ENCODE results near the gene HSPBAP1.

DNA sequence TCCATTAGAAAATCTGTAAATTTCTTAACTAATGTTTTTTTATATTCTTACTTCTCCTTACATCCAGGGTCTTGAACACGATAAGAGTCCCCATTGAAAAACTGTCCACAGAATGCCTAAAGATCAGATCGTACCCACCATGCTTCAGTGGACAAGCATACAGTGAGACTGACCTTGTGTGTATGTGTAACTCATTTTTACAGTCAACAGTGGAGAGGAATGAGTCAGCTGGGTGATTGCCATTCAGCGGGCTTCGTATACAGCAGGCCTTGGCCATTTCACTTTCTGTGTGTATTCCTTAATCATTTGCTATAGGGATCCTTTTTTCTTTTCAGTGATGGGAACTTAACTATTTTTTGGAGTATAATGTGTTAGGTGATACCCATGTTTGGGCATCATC lies 102.4 kb downstream of the HSPBAP1 start:
- TF ChIP-seq POLR2A (IDR thresholded peaks at IDR 0.05; ENCODE audit: extremely low read depth, insufficient read length) = no peak
- TF ChIP-seq, protein P1, sequence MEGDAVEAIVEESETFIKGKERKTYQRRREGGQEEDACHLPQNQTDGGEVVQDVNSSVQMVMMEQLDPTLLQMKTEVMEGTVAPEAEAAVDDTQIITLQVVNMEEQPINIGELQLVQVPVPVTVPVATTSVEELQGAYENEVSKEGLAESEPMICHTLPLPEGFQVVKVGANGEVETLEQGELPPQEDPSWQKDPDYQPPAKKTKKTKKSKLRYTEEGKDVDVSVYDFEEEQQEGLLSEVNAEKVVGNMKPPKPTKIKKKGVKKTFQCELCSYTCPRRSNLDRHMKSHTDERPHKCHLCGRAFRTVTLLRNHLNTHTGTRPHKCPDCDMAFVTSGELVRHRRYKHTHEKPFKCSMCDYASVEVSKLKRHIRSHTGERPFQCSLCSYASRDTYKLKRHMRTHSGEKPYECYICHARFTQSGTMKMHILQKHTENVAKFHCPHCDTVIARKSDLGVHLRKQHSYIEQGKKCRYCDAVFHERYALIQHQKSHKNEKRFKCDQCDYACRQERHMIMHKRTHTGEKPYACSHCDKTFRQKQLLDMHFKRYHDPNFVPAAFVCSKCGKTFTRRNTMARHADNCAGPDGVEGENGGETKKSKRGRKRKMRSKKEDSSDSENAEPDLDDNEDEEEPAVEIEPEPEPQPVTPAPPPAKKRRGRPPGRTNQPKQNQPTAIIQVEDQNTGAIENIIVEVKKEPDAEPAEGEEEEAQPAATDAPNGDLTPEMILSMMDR (IDR thresholded peaks at IDR 0.05; ENCODE audit: low read depth, low read length) = no peak

Data from NB4 (cell line).